Heart left ventricle (tissue), 16 donors: Measurements from ENCODE around the gene ZC3H12C. TPM values are rescaled to one million over a fixed set of nuclear protein-coding genes. Genes with fewer than 3 reads are reported as not detected.

ENCODE experiments used
- ATAC-seq, 4 donors: fragments of 200-7000 bp; cut with Tn5 transposase; one replicate each; pipeline ENCODE4 v1.9.1; 2020 to 2022; ENCODE audit warnings: moderate library complexity in 4 of 4, mild to moderate bottlenecking in 3 of 4, moderate number of reproducible peaks in 1 of 4
- DNase-seq, 5 donors: peaks; one replicate each; pipeline ENCODE4 v3.0.0-alpha.2; 2020
- H3K27ac ChIP-seq, 12 donors: fragments of 200-600 bp; sonication (generic) in 4 of 12; one replicate each; pipeline versions ENCODE4 v1.5.0 to v1.8.0; 2016 to 2022; ENCODE audit warnings: mild to moderate bottlenecking in 2 of 12
- H3K27me3 ChIP-seq, 9 donors: fragments of 200-600 bp; sonication (generic) in 2 of 9; one replicate each; pipeline versions ENCODE4 v1.5.1 to v1.8.0; 2016 to 2022; ENCODE audit warnings: mild to moderate bottlenecking in 3 of 9
- H3K36me3 ChIP-seq, 9 donors: fragments of 200-600 bp; sonication (generic) in 2 of 9; one replicate each; pipeline versions ENCODE4 v1.5.0 to v1.8.0; 2018 to 2022; ENCODE audit warnings: mild to moderate bottlenecking in 2 of 9
- H3K4me1 ChIP-seq, 12 donors: fragments of 200-600 bp; sonication (generic) in 4 of 12; one replicate each; pipeline versions ENCODE4 v1.5.0 to v1.8.0; 2016 to 2022; ENCODE audit warnings: mild to moderate bottlenecking in 3 of 12
- H3K4me3 ChIP-seq, 12 donors: fragments of 200-600 bp; sonication (generic) in 4 of 12; one replicate each; pipeline versions ENCODE4 v1.5.0 to v1.8.0; 2017 to 2022; ENCODE audit warnings: mild to moderate bottlenecking in 9 of 12, moderate library complexity in 4 of 12
- H3K9me3 ChIP-seq, 12 donors: fragments of 200-600 bp; sonication (generic) in 4 of 12; one replicate each; pipeline versions ENCODE4 v1.5.0 to v1.8.0; 2016 to 2022; ENCODE audit warnings: mild to moderate bottlenecking in 1 of 12
- CTCF ChIP-seq, 12 donors: fragments of 200-600 bp; sonication (generic) in 4 of 12; IDR thresholded peaks; one replicate each; pipeline versions ENCODE4 v1.5.0 to v1.8.0; 2018 to 2022; ENCODE audit warnings: antibody characterized with exemption in 12 of 12, mild to moderate bottlenecking in 5 of 12
- POLR2A ChIP-seq, 2 donors: fragments of 450-650 bp; IDR thresholded peaks; one replicate each; pipeline ENCODE4 v1.6.1; 2017; ENCODE audit warnings: antibody characterized with exemption in 2 of 2, mild to moderate bottlenecking in 2 of 2, moderate library complexity in 2 of 2
- WGBS, 4 donors: extraction: QIAGEN DNeasy Blood & Tissue Kit in 2 of 4; methylation state at CpG; one replicate each; pipeline versions ENCODE4 v1.1.5 to v1.1.7; 2013 to 2018; 5-methylcytosine and 5-hydroxymethylcytosine counted together
- intact Hi-C, 10 donors: fragments of 100-400 bp; cut with DNase I; formaldehyde crosslinking; loops; one replicate each; pipeline versions ENCODE4 v1.11.1 to v1.14.2; 2022
- polyA plus RNA-seq, 2 donors: library from polyadenylated mRNA; stranded (reverse); fragments of 200-250 nt; gene quantifications; one replicate each; pipeline ENCODE4 v1.2.3, GENCODE V29; 2013
- total RNA-seq, 9 donors: library from RNA; depleted of rRNA in 2 of 9; stranded (reverse); fragments of >200 nt in 2 of 9; fragmentation: NEBNext Ultra II Directional in 3 of 9; extraction: Animal tissue kit (Norgen Biotek cat#: 25700) in 3 of 9; gene quantifications; one replicate each; pipeline versions ENCODE4 v1.1.0 to v1.2.4, GENCODE V29; 2016 to 2023
- donor health status: ischemic (EF 13 %, LVEDD 7.1; RV severe dilation, severe dysfunction).
- donor health status: healthy with polysubstance abuse.
- donor health status: DM: no; HTN: yes; CAD: no.
- donor health status: DM: no; HTN: no; CAD: no.
- donor health status: ischemic (EF 25% LVEDD 6.9; RV normal size, moderate dysfunction).
- donor health status: ischemic (EF 25% LVEDD 5.7; RV mildly dilated, moderate dysfunction).
- donor health status: healthy.
- donor health status: DM: yes; HTN: yes; CAD: no.
- donor health status: ischemic (EF 35%, LVEDD 5.7; RV mildly dilated, moderate dysfunction).
- donor health status: nonischemic (EF 11% LVEDD 7.7; RV severe dilation, severe dysfunction).
- donor health status: DM: yes; HTN: yes; CAD: no.
- donor health status: PGD.
- donor health status: ischemic (EF 29% LVEDD 5.4; RV normal size, mild dysfunction).
- donor health status: nonischemic (EF 23%, LVEDD 6.1; RV moderate dilation, normal function).

The ZC3H12C gene
- total and polyA plus RNA-seq, 11 donors = 2.1 to 24.3 (median 17.3) TPM

GRCh38 chr11:110126936-110127335 lies 33.7 kb downstream of the ZC3H12C start:
- no peak overlapping the region for H3K27ac ChIP-seq
- H3K4me3 ChIP-seq = no peak overlapping the region
- no peak for TF ChIP-seq CTCF (IDR thresholded peaks at IDR 0.05)
- no peak for TF ChIP-seq POLR2A (IDR thresholded peaks at IDR 0.05)
- no peaks in the 10 kb centered on the region for H3K27me3 ChIP-seq
- DNase-seq = no peak
- intact Hi-C loops = no loop called here
- 71 to 86% (median 79%) methylated on average over 4 of the region's 4 CpGs for WGBS, 4 donors
- no peaks in the 10 kb centered on the region for H3K9me3 ChIP-seq
- peaks cover 0 to 31% (median 8%) of the 10 kb centered on the region in 12 donors for H3K4me1 ChIP-seq
- ATAC-seq = no peak
- no peaks in the 10 kb centered on the region for H3K36me3 ChIP-seq

- no peak overlapping the region for H3K27ac ChIP-seq
- H3K4me1 ChIP-seq = peaks cover 0 to 29% (median 8%) of the 10 kb centered on the region in 12 donors
- ATAC-seq (peak in 1 of 4 donors; percentile 54), DNase-seq (no peak)
- TF ChIP-seq CTCF (IDR thresholded peaks at IDR 0.05) (no peak), POLR2A (IDR thresholded peaks at IDR 0.05) (no peak)
- 8 to 29% (median 20%) methylated on average over 2 of the region's 2 CpGs for WGBS, 4 donors
- H3K36me3 ChIP-seq = no peaks in the 10 kb centered on the region
- intact Hi-C loops = no loop called here
- H3K4me3 ChIP-seq = no peak overlapping the region
- no peaks in the 10 kb centered on the region for H3K27me3 ChIP-seq
- no peaks in the 10 kb centered on the region for H3K9me3 ChIP-seq
Observed at GRCh38 chr11:110128161-110128560, 35.0 kb downstream of the ZC3H12C start.

- intact Hi-C loops = no loop called here
- H3K9me3 ChIP-seq = no peaks in the 10 kb centered on the region
- no peaks in the 10 kb centered on the region for H3K27me3 ChIP-seq
- no peaks in the 10 kb centered on the region for H3K36me3 ChIP-seq
- H3K27ac ChIP-seq = no peak overlapping the region
- H3K4me1 ChIP-seq = peaks cover 0 to 34% (median 9%) of the 10 kb centered on the region in 12 donors
- H3K4me3 ChIP-seq = no peak overlapping the region
- DNase-seq = peak in 3 of 5 donors; percentile 12 to 31 (median 26)
- 45 to 57% (median 51%) methylated on average over 10 of the region's 10 CpGs for WGBS, 4 donors
- peak in 3 of 4 donors; percentile 73 to 85 (median 78) for ATAC-seq
- TF ChIP-seq POLR2A (IDR thresholded peaks at IDR 0.05) (no peak), CTCF (IDR thresholded peaks at IDR 0.05) (no peak)
Observed at GRCh38 chr11:110130642-110131238, 37.5 kb downstream of the ZC3H12C start.

GRCh38 chr11:110131386-110132123 lies 38.4 kb downstream of the ZC3H12C start:
- ATAC-seq (no peak), DNase-seq (no peak)
- H3K4me3 ChIP-seq = no peak overlapping the region
- no peaks in the 10 kb centered on the region for H3K9me3 ChIP-seq
- no peak overlapping the region for H3K27ac ChIP-seq
- WGBS, 4 donors = 85 to 92% (median 88%) methylated on average over 6 of the region's 6 CpGs
- H3K36me3 ChIP-seq = peaks cover 0 to 1% (median 0%) of the 10 kb centered on the region in 9 donors
- H3K4me1 ChIP-seq = peaks cover 0 to 34% (median 9%) of the 10 kb centered on the region in 12 donors
- no peak for TF ChIP-seq POLR2A (IDR thresholded peaks at IDR 0.05)
- TF ChIP-seq CTCF (IDR thresholded peaks at IDR 0.05) = no peak
- H3K27me3 ChIP-seq = no peaks in the 10 kb centered on the region
- intact Hi-C loops = no loop called here
